NCI-H2227 (cell line): Measurements from ENCODE around the gene ADGB.

Experiments used
- DNase-seq: peaks from one replicate; lab custom pipeline; 2025; ENCODE audit not compliant: unreplicated experiment; lab: John Stamatoyannopoulos, UW

The ADGB gene

DNA sequence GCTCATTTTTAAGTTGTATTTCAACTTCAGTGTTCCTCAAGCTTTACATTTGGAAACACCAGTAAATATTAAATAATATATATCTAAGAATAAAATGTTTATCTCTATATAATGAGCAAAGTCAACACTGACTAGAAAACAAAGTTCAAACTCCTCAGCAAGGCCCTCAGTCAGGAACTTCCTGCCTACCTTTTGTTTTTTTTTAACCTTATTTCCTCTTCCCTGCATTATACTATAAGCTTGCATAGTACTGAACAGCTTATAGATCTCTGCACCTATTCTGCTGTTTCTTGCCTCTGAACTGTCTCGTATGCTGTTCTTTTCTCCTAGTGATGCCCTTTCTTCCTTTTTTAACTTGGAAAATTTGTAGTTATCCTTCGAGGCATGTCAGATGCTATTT lies 29.6 kb downstream of the ADGB start:
- no peak for DNase-seq

DNA sequence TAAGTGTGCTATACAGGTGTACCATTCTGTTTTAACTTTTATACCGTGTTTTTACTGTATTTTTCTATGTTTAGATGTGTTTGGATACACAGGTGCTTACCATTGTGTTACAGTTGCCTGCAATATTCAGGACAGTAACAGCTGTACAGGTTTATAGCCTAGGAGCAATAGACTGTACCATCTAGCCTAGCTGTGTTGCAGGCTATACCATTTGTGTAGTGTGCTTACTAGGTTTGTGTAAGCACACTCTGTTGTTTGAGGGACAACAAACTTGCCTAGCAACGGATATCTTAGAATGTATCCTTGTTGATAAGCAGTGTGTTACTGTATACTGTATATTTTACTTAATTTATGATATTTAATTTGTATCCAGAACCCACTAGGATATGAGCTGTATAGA lies 35.2 kb downstream of the ADGB start:
- DNase-seq = no peak

DNA sequence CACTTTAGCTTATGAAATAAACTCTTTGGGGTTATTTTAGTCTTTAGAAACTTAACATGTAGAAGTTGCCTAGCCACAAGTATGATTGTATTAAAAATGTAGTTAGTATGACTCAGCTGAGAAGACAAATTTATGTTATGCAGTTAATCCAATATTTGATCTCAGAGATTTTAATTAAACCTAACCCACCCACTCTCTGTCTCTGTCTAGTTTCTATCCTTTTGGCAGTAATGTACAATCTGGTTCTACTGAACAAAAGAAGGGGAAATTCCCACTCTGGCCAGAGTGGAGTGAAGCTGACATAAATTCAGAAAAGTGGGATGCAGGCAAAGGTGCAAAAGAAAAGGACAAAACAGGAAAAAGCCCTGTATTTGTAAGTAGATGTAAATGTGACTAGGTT lies 36.4 kb downstream of the ADGB start:
- no peak for DNase-seq

DNA sequence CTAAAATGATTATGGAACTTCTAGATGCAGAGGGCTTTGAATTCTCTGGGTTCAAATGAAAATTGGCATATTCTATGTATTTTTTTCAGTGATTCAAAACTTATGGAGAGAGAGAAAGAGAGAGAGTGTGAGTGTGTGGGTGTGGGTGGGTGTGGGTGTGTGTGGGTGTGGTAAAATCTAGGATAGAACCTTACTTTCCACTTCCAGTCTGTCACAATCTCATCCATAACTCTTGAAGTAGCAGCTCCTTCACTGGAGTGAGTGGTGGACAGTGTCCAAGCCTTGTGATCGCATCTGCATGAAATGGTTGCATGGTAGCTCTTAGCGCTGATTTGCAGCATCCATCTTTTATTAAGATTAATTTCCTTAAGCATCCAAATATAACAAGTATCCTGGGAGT lies 37.7 kb downstream of the ADGB start:
- no peak for DNase-seq

DNA sequence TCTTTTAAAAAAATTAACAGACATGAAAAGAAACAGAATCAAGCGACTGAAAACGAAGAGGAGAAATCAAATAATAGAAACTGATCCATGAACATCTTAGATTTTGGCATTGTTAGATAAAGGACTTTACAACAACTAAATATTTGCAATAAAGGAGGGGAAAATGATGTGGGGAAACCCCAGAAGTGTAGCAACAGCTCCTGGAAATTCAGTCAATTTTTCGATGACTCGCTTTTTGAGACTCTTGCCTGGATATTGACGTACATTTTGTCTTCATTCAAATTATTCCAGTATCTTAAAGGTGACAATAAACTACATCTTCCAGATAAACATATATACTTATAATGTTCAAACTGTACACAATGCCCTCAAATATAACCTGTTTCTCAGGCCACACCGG lies 44.1 kb downstream of the ADGB start:
- DNase-seq = no peak

DNA sequence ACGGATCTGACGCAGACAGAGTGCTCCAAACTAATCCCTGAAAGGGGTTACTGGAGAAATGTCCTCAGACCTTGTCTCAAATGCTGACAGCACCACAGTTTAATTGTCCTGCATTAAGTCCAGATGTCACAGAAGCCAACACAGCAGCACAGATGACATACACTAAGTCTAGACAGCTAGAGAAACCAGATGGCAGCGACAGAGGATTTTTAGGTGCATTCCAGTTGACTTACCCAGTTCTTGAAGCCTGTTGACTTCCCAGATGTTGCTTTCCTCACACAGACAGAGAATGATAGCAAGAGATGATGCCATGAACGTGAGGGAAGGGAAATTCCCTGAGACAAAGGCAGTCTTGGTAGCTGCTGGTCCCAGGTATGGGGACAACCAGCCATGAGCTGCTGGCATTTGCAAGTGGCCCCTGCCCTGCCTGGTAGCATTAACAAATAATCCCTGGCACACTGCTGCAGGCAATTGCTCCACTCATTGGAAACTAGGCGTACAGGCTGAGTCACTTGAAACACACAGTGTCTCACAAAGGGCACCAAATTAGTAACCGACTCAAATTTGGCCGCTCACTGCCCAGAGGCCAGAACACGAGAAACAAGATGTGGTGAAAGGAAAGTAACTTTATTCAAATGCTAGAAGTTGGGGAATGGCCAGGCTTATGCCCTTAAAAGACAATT lies 52.2 kb downstream of the ADGB start:
- DNase-seq = no peak

DNA sequence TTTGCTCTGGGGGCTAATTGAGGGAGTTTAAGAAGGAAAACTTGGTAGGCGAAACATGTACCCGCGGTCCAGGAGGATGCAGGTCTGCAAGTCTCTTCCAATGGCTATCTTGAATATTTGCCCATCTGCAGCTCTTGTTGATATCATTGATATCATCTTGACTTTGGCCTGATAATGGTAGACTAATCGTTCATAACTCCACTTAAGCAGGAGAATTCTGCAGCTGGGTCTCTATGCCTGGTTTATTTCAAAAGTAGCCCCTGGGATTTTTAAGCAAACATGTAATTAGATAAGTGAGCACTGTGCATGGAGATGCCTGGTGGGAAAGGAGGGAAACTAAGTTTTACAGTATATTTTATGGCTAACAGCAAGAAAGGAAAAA lies 52.7 kb downstream of the ADGB start:
- DNase-seq = no peak

DNA sequence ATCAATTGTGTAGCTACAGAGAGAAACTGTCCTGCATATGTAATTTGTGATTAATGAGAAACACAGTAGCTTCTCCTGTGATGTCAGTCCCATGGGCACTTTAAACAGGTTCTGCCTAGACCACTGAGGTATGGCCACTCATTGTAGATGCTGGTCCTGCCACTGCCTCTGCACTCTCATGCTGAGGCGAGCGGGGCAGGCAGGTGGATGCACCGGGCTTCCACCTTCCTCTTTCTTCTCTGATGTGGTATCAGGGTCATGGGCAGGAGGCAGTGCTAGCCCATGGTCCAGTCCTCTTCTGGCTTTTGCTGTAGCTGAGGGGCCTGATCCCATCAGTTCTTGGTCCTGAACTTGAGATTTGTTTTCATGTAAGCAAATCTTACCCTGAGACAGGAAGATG lies 58.7 kb downstream of the ADGB start:
- no peak for DNase-seq

DNA sequence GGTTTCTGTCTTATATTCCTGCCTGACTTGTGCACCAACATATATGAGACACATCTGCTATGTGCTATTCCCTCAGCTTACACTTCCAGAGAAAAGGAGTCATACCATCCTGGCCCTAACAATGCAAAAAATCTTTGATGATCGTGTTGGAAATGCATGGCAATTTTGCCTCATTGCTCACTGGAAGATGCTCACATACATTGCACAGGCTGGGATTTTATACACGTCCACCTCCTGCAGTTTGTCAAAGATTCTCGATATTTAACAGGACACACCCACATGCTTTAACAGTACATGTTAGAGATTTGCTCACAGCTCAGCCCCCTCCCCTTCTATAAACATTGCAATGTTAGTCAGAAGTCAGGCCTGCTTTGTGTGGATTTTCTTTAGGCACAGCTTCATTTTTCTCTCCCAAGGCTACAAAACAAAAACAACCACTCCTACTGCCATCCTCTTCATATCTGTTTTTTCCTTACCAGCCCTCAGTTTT lies 66.1 kb downstream of the ADGB start:
- no peak for DNase-seq

DNA sequence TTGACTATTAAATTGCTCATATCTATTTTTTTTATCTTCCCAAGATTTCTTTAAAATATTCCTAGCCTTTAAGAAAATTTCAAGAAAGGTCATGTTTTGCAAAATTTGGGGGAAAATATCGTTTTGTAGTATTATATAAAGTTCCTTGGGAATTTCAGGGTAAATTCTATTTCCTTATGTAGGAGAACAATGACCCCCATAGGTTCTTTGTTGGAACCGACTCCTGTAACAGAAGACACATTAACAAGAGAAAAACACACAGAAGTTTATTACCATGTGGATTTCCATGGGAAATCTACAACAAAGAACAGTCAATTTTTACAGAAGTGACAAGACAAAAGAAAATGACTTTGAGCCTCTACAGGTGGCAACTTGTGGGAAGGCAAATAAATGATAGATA lies 68.1 kb downstream of the ADGB start:
- DNase-seq = no peak

DNA sequence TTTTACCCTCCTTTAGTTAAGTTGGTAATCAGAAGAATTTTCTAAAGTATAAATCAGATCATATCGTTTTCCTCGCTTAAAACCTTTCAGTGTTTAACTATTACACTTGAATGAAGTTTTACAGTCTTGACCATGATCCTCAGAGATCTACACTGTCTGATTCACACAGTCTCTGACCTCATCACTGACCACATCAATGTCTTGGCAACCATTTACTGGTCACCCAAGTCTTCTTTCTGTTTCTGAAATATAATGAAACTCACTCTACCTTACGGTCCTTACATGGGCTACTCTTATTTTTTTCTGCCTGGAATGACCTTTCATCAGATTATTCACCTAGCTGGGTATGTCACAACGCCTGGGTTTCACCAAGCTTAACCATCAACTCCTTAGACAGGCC lies 71.4 kb downstream of the ADGB start:
- no peak for DNase-seq

DNA sequence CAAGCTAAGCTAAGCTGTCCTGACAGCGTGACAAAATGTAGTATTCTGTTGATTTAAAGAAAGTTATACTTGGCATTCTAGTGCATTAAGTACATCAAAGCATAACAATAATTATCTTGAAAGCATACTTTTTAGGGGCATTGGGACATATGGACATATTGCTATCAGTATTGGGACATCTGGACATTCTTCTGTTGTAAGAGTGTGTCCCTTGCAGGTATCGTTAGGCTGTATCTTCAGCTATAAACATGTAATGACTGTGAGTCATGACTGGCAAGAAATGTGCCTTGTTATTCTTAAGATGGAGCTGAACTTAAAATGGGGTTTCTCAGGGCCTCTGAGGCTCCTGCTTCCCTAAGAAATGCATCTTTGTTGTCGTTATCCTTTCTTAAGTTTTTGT lies 74.3 kb downstream of the ADGB start:
- DNase-seq = no peak

DNA sequence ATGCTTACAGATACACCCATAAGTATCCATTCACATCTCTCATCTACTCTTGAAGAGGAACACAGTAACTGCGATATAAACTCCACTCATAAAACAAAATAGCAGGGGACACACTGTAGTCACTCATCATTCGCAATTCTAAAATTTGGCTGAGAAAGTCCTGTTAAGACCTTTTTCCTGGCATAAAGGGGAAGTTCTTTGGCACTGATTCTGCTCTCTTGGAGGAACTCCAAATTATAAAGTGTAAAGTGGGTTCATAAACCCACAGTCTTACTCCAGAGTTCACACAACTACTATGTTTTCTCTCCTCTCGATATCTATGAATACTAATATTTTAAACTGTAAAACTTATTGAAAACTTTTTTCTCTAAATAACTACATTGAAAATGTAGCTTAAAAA lies 80.6 kb downstream of the ADGB start:
- no peak for DNase-seq

DNA sequence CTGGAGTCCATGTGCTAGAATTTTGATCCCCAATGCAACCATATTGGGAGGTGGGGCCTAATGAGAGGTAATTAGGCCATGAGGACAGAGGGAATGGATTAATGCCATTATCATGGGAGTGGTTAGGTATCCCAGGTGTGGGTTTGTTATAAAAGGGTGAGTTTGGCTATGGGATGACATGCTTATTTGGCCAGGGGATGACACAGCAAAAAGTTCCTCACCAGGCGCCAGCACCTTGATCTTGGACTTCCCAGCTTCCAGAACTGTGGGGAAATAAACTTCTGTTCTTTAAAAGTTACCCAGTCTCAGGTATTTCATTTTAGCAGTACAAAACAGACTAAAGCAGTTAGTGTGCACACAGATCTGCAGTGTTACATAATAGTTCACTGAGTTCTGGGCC lies 84.1 kb downstream of the ADGB start:
- DNase-seq = no peak

DNA sequence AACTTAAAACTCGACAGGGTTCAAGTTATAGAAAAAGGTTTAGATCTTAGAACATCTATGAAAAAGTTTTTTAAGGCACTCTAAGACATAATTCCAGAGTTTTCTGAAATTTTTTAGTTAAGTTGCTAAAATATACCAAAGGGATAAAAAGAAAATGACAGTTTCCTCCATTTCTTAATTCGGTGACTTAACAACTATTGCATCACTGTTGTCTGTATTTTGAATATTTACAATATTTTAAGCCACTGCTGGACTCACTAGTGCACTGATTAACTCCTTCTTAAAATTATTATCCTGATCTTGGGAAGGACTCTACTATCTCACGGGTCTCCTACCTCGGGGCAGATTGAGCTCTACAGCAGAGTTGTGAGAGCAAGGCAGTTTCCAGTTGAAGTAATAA lies 91.0 kb downstream of the ADGB start:
- no peak for DNase-seq

DNA sequence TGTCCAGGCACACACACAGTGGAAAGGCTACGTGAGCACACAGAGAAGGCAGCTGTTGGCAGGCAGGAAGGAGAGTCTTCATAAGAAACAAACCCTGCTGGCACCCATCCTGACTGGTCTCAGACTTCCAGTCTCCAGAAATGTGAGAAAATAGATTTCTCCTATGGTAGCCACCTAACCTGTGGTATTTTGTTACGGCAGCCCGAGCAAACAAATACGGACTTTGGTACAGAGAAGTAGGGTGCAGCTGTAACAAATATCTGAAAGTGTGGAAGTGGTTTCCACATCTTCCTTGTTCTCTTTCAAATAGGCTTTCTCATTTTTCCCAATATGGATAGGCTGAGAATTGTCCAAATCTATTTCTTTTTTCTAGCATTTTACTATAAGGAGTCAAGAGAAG lies 94.6 kb downstream of the ADGB start:
- DNase-seq = no peak

DNA sequence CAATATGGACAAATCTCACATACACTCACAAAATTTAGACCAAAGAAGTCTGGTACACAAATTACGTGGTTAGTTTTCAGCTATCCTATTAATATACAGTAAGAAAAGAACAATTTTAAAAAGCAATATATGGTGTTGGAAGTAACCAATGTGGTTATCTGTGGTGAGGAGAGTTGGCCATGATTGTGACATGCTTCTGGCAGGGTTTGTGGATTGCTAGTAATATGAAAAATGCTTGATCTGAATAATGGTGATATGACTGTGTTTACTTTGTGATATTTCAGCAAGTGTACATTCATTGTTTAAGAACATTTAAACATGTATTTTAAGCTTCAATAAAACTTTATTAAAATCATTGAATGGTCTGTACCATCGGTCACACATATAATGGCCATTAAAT lies 99.1 kb downstream of the ADGB start:
- no peak for DNase-seq

DNA sequence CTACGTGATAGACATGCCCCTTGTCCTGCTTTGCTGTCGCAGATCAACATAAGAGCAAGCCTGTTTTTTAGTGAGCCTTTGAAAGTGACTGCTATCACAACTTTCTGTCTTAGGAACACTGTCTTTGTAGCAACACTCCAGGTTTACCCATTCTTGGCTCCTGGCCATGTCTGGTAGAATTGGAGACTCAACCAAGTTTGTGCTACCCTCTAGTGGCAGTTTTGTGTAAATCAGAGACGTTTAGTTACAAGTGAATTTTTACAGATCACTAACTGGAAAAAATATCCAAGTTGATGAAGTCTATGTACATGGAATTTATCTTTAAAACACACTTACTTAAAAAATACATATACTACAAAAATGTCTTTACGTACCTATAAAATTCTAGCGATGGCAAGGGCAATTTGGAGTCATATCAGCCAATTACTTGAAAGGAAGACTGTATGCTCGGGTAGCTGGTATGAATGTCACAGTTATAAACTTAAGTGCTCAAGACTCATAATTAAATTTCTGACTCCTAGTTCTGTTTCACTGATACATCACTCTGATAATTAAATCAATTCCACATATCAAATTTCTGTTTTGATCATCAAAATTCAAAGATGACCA lies 101.4 kb downstream of the ADGB start:
- DNase-seq = peak; percentile 61

DNA sequence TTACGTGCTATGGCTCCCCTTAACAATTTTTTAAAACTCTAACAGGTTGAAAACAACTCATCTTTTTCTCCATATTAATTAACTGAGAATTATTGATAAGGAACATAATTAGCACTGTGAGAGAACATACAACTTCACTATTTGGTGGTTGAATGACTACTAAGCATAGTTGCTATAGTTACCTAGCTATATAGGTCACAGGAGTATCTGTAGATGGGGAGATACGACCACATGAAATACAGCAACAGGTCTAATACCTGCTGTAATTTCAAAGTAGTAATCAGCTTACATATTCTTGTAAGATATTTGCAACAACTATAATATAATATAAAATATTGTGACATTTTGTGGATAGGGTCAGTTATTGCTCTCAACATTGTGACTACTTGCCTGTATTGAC lies 102.9 kb downstream of the ADGB start:
- DNase-seq = no peak

DNA sequence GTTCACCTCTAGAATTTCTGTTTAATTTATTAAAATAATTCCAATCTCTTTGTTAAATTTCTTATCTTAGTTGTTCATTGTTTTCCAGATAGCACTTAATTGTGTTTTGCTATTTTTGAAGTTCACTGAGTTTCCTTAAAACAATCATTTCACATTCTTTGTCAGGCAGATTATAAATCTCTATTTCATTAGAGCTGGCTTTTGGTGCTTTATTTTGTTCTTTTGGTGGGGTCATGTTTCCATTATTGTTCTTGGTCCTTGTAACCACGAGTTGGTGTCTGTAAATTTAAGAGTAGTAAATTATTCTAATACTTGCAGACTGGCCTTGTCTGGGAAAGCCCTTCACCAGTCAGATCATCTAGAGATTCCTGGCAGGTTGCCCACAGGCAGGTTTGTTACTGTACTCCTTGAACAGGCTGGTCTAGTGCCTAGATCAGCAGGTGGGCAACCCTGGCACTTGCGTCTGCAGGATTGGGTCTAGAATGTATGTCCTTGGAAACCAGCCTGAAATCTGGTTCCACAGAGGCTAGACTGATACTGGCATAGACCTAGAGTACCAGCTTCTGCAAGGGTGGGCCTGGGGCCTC lies 110.4 kb downstream of the ADGB start:
- DNase-seq = no peak

DNA sequence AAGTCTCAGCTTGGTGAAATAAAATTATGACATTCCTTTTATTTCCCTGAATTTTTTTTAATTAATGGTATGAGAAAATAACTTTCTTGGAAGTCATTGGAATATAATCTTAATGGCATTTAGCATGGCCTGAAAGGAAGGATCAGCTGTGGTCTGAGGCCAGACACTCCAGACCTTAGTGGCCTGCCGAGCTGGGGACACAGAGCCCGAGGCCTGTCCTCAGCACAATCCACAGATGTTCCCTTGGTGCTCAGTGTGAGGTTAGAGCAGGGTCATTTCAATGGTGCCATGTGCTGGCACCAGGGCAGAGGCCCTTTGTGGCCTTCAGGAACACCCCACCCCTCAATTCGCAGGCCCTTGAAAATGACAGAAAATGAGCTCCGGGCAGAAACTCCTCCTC lies 120.6 kb downstream of the ADGB start:
- no peak for DNase-seq

DNA sequence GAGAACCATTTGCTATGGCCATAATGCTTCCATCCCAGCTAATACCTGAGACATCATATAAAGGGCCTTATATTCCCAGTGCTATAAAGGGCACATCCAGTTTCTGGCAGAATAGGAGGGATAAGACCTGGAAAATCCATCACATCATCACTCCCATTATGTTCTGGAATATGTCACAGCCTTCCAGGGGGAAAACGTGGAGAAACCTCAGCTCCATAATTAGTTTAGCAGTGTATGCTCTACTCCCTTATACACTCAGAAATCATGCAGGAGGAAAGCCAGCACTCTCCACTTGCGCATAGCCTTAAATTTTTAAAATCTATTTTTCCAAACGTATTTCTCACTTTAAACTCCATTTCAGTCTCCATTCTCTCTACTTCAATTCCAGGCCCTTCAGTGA lies 140.9 kb downstream of the ADGB start:
- DNase-seq = no peak

DNA sequence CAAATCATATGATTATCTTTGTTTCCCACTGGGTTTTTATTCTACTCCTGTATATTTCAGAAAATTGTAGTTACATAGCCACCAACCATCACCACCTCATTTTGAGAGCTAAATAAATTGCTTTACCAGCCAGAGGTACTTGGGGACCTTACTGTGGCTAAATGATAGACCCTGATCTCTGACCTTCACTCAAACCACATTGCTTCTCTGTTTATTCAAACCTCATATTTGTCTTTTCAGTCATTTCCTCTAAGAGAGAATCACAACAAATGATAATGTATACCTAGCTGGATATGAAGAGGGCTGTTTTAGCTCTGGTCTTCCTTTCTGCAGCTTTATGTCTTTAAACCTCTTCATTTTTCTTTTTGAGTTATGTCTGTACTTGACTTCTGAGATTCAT lies 142.8 kb downstream of the ADGB start:
- no peak for DNase-seq
